HEK293 (cell line): Measurements from ENCODE around the gene R3HDM2.
A peak's percentile ranks its signal among the peaks of the same experiment; 100 is the strongest.

ENCODE experiments used
- GLI4 ChIP-seq: fragments of 450-650 bp; formaldehyde crosslinking; IDR thresholded peaks from 2 replicates; pipeline ENCODE4 v1.5.1; 2016; ENCODE audit warnings: missing biosample characterization, missing genetic modification characterization
- HIC1 ChIP-seq: fragments of 450-650 bp; formaldehyde crosslinking; IDR thresholded peaks from 2 replicates; pipeline ENCODE4 v1.5.1; 2016; ENCODE audit warnings: missing biosample characterization, missing genetic modification characterization
- HOXC10 ChIP-seq: sonication (generic); formaldehyde crosslinking; IDR thresholded peaks from 2 replicates; pipeline ENCODE4 v1.8.1; 2023; ENCODE audit warnings: mild to moderate bottlenecking, missing genetic modification reagents
- OSR2 ChIP-seq: fragments of 450-650 bp; formaldehyde crosslinking; IDR thresholded peaks from 2 replicates; pipeline ENCODE4 v1.5.1; 2016; ENCODE audit warnings: missing biosample characterization, missing genetic modification characterization
- OVOL3 ChIP-seq: fragments of 450-650 bp; formaldehyde crosslinking; IDR thresholded peaks from 2 replicates; pipeline ENCODE4 v1.5.1; 2016; ENCODE audit warnings: missing biosample characterization, missing genetic modification characterization
- PRDM10 ChIP-seq: fragments of 450-650 bp; formaldehyde crosslinking; IDR thresholded peaks from 2 replicates; pipeline ENCODE4 v1.5.1; 2016; ENCODE audit warnings: missing biosample characterization, missing genetic modification characterization
- RBAK ChIP-seq: fragments of 450-650 bp; formaldehyde crosslinking; IDR thresholded peaks from 2 replicates; pipeline ENCODE4 v1.5.1; 2016; ENCODE audit warnings: missing biosample characterization, missing genetic modification characterization
- REPIN1 ChIP-seq: fragments of 450-650 bp; formaldehyde crosslinking; IDR thresholded peaks from 2 replicates; pipeline ENCODE4 v1.5.1; 2017; ENCODE audit warnings: missing biosample characterization, missing genetic modification characterization, low read depth
- ZBTB48 ChIP-seq: fragments of 450-650 bp; formaldehyde crosslinking; IDR thresholded peaks from 2 replicates; pipeline ENCODE4 v1.5.1; 2016; ENCODE audit warnings: missing biosample characterization, missing genetic modification characterization
- ZBTB7A ChIP-seq: fragments of 450-650 bp; formaldehyde crosslinking; IDR thresholded peaks from 2 replicates; pipeline ENCODE4 v1.5.1; 2016; ENCODE audit warnings: low read depth, missing biosample characterization, missing genetic modification characterization
- ZFP37 ChIP-seq: fragments of 450-650 bp; formaldehyde crosslinking; IDR thresholded peaks from 2 replicates; pipeline ENCODE4 v1.5.1; 2016; ENCODE audit warnings: missing biosample characterization, missing genetic modification characterization
- ZNF112 ChIP-seq: fragments of 450-650 bp; formaldehyde crosslinking; IDR thresholded peaks from 2 replicates; pipeline ENCODE4 v1.5.0; 2017; ENCODE audit warnings: missing biosample characterization, missing genetic modification characterization
- ZNF133 ChIP-seq: fragments of 450-650 bp; formaldehyde crosslinking; IDR thresholded peaks from 2 replicates; pipeline ENCODE4 v1.5.1; 2016; ENCODE audit warnings: missing biosample characterization, missing genetic modification characterization
- ZNF223 ChIP-seq: fragments of 450-650 bp; formaldehyde crosslinking; IDR thresholded peaks from 2 replicates; pipeline ENCODE4 v1.5.1; 2016; ENCODE audit warnings: missing biosample characterization, missing genetic modification characterization
- ZNF248 ChIP-seq: fragments of 450-650 bp; formaldehyde crosslinking; IDR thresholded peaks from 2 replicates; pipeline ENCODE4 v1.5.1; 2017; ENCODE audit warnings: missing biosample characterization, missing genetic modification characterization
- ZNF274 ChIP-seq, 2 experiments: fragments of 200-500 bp in 1 of 2; fragments of 450-650 bp in 1 of 2; sonication (Bioruptor generic) in 1 of 2; formaldehyde crosslinking in 1 of 2; IDR thresholded peaks; 2 replicates each; pipeline versions ENCODE4 v1.5.1 to v1.6.1; 2014 to 2016; ENCODE audit warnings: borderline replicate concordance in 1 of 2, inconsistent platforms in 1 of 2, low read length in 1 of 2, missing biosample characterization in 1 of 2, missing genetic modification characterization in 1 of 2
- ZNF280D ChIP-seq: fragments of 450-650 bp; formaldehyde crosslinking; IDR thresholded peaks from 2 replicates; pipeline ENCODE4 v1.5.1; 2016; ENCODE audit warnings: missing biosample characterization, missing genetic modification characterization
- ZNF292 ChIP-seq: fragments of 450-650 bp; formaldehyde crosslinking; IDR thresholded peaks from 2 replicates; pipeline ENCODE4 v1.5.1; 2016; ENCODE audit warnings: low read depth, missing biosample characterization, missing genetic modification characterization, borderline replicate concordance
- ZNF341 ChIP-seq: fragments of 450-650 bp; formaldehyde crosslinking; IDR thresholded peaks from 2 replicates; pipeline ENCODE4; 2016; ENCODE audit warnings: low read depth, missing biosample characterization, missing genetic modification characterization
- ZNF366 ChIP-seq: fragments of 450-650 bp; formaldehyde crosslinking; conservative IDR thresholded peaks from 2 replicates; pipeline ENCODE4 v1.5.1; 2016; ENCODE audit warnings: missing biosample characterization, missing genetic modification characterization
- ZNF394 ChIP-seq: fragments of 450-650 bp; formaldehyde crosslinking; IDR thresholded peaks from 2 replicates; pipeline ENCODE4 v1.5.1; 2016; ENCODE audit warnings: missing biosample characterization, missing genetic modification characterization, mild to moderate bottlenecking, moderate library complexity, borderline replicate concordance
- ZNF488 ChIP-seq: fragments of 450-650 bp; formaldehyde crosslinking; IDR thresholded peaks from 2 replicates; pipeline ENCODE4 v1.5.1; 2016; ENCODE audit warnings: missing biosample characterization, missing genetic modification characterization
- ZNF501 ChIP-seq: fragments of 450-650 bp; formaldehyde crosslinking; IDR thresholded peaks from 2 replicates; pipeline ENCODE4 v1.5.1; 2016; ENCODE audit warnings: missing biosample characterization, missing genetic modification characterization
- ZNF558 ChIP-seq: fragments of 450-650 bp; formaldehyde crosslinking; IDR thresholded peaks from 2 replicates; pipeline ENCODE4 v1.5.1; 2016; ENCODE audit warnings: missing biosample characterization, missing genetic modification characterization
- ZNF701 ChIP-seq: fragments of 450-650 bp; formaldehyde crosslinking; IDR thresholded peaks from 2 replicates; pipeline ENCODE4 v1.5.1; 2016; ENCODE audit warnings: missing biosample characterization, missing genetic modification characterization
- ZNF768 ChIP-seq: fragments of 450-650 bp; formaldehyde crosslinking; IDR thresholded peaks from 2 replicates; pipeline ENCODE4 v1.5.1; 2018; ENCODE audit warnings: missing biosample characterization, mild to moderate bottlenecking, missing genetic modification characterization
- ZXDB ChIP-seq: fragments of 450-650 bp; formaldehyde crosslinking; IDR thresholded peaks from 2 replicates; pipeline ENCODE4 v1.5.1; 2016; ENCODE audit warnings: missing biosample characterization, missing genetic modification characterization
- TF ChIP-seq, protein P1 (sequence below): fragments of 450-650 bp; formaldehyde crosslinking; IDR thresholded peaks from 2 replicates; pipeline ENCODE4 v1.5.1; 2016; ENCODE audit warnings: missing biosample characterization, missing genetic modification characterization
- TF ChIP-seq, protein P2 (sequence below): fragments of 450-650 bp; formaldehyde crosslinking; IDR thresholded peaks from 2 replicates; pipeline ENCODE4 v1.5.1; 2016; ENCODE audit warnings: missing biosample characterization, missing genetic modification characterization

Gene R3HDM2

GRCh38 chr12:57340104-57340503, 90.7 kb downstream of the R3HDM2 start (continued):
- TF ChIP-seq HIC1 (tag by site-specific recombination) (no peak), ZNF133 (no peak), ZNF768 (no peak), ZNF341 (tag by site-specific recombination) (peak; percentile 56; the same call in 1 of the 2 replicates), ZNF394 (tag by site-specific recombination) (no peak), ZNF248 (tag by site-specific recombination) (no peak), ZNF701 (tag by site-specific recombination) (no peak), RBAK (tag by site-specific recombination) (no peak), OSR2 (tag by site-specific recombination) (no peak), ZNF112 (tag by site-specific recombination) (no peak), ZNF292 (no peak), ZNF558 (no peak), ZNF501 (no peak), GLI4 (no peak), REPIN1 (tag by site-specific recombination) (no peak), ZNF274 (IDR thresholded peaks at IDR 0.05; ENCODE audit: low read length) (no peak), ZNF274 (tag by site-specific recombination; IDR thresholded peaks at IDR 0.05; ENCODE audit: borderline replicate concordance) (no peak), ZNF280D (tag by site-specific recombination) (no peak), ZNF488 (no peak), ZNF223 (tag by site-specific recombination) (no peak), OVOL3 (tag by site-specific recombination) (no peak), ZNF366 (tag by site-specific recombination) (peak; percentile 35), ZFP37 (tag by site-specific recombination) (no peak), ZBTB48 (no peak), ZXDB (tag by site-specific recombination) (peak; percentile 62), HOXC10 (CRISPR knock-in tag) (no peak), ZBTB7A (tag by site-specific recombination) (no peak), PRDM10 (tag by site-specific recombination) (peak; percentile 93)
- TF ChIP-seq, protein P1, sequence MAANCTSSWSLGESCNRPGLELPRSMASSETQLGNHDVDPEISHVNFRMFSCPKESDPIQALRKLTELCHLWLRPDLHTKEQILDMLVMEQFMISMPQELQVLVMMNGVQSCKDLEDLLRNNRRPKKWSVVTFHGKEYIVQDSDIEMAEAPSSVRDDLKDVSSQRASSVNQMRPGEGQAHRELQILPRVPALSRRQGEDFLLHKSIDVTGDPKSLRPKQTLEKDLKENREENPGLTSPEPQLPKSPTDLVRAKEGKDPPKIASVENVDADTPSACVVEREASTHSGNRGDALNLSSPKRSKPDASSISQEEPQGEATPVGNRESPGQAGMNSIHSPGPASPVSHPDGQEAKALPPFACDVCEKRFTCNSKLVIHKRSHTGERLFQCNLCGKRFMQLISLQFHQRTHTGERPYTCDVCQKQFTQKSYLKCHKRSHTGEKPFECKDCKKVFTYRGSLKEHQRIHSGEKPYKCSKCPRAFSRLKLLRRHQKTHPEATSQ (tag by site-specific recombination) = no peak
- TF ChIP-seq, protein P2, sequence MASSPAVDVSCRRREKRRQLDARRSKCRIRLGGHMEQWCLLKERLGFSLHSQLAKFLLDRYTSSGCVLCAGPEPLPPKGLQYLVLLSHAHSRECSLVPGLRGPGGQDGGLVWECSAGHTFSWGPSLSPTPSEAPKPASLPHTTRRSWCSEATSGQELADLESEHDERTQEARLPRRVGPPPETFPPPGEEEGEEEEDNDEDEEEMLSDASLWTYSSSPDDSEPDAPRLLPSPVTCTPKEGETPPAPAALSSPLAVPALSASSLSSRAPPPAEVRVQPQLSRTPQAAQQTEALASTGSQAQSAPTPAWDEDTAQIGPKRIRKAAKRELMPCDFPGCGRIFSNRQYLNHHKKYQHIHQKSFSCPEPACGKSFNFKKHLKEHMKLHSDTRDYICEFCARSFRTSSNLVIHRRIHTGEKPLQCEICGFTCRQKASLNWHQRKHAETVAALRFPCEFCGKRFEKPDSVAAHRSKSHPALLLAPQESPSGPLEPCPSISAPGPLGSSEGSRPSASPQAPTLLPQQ (tag by site-specific recombination) = no peak
